HUES48 (cell line): ENCODE measurements around the gene HTRA1.

Experiments
- H3K27ac ChIP-seq: one replicate; pipeline ENCODE4 v1.7.0; 2013; ENCODE audit warnings: low read depth, low read length, inconsistent platforms
- H3K27me3 ChIP-seq: 2 replicates; pipeline ENCODE4 v1.6.1; 2013; ENCODE audit warnings: mild to moderate bottlenecking, low read length; ENCODE audit not compliant: control insufficient read depth, insufficient read depth
- H3K36me3 ChIP-seq: 2 replicates; pipeline ENCODE4 v1.6.1; 2013; ENCODE audit warnings: low read length; ENCODE audit not compliant: control insufficient read depth, insufficient read depth
- H3K4me1 ChIP-seq: 2 replicates; pipeline ENCODE4 v1.6.1; 2013; ENCODE audit warnings: mild to moderate bottlenecking, low read length; ENCODE audit not compliant: control insufficient read depth, insufficient read depth
- H3K4me3 ChIP-seq: 2 replicates; pipeline ENCODE4 v1.5.1; 2013; ENCODE audit warnings: mild to moderate bottlenecking, low read depth, low read length
- H3K9ac ChIP-seq: 2 replicates; pipeline ENCODE4 v1.6.1; 2013; ENCODE audit warnings: mild to moderate bottlenecking, low read depth, low read length, moderate library complexity
- H3K9me3 ChIP-seq: 2 replicates; pipeline ENCODE4 v1.6.1; 2013; ENCODE audit warnings: low read length; ENCODE audit not compliant: control insufficient read depth, insufficient read depth

Gene HTRA1

GRCh38 chr10:122465401-122466040 is 4.2 kb downstream of the HTRA1 start:
- no peak overlapping the region for H3K9ac ChIP-seq
- H3K9me3 ChIP-seq = no peaks in the 10 kb centered on the region
- no peaks in the 10 kb centered on the region for H3K36me3 ChIP-seq
- H3K27me3 ChIP-seq = peaks cover 51% of the 10 kb centered on the region
- H3K4me3 ChIP-seq = no peak overlapping the region
- H3K27ac ChIP-seq = no peak overlapping the region
- peaks cover 6% of the 10 kb centered on the region; the same call in 1 of the 2 replicates for H3K4me1 ChIP-seq

- Histone ChIP-seq H3K4me3 (no peak overlapping the region), H3K27ac (no peak overlapping the region), H3K9ac (no peak overlapping the region), H3K4me1 (peaks cover 6% of the 10 kb centered on the region; the same call in 1 of the 2 replicates), H3K27me3 (peaks cover 39% of the 10 kb centered on the region), H3K36me3 (no peaks in the 10 kb centered on the region), H3K9me3 (no peaks in the 10 kb centered on the region)
These were observed 5.6 kb downstream of the HTRA1 start for GRCh38 chr10:122466951-122467381.

DNA sequence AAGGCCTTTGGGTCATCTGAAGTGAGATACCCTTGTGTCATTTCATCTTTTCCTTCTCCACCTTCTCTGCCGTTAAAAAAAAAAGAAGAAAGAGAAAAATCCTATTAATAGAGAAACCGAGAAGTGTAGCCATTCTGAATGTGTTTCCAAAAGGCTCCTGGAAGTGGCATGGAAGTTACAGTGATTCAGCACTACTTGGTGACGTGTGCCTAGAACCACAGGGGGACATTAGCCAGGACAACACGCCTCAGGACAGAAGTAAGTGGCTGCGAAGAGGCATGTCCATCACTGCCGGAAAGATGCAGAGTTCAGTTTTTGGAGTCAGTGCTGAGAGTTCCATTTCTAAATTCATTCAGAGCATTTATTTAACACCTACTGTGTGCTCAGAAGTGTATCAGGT is 6.3 kb downstream of the HTRA1 start:
- H3K27me3 ChIP-seq = peaks cover 31% of the 10 kb centered on the region
- no peak overlapping the region for H3K9ac ChIP-seq
- H3K9me3 ChIP-seq = no peaks in the 10 kb centered on the region
- no peak overlapping the region for H3K27ac ChIP-seq
- no peak overlapping the region for H3K4me3 ChIP-seq
- H3K36me3 ChIP-seq = no peaks in the 10 kb centered on the region
- H3K4me1 ChIP-seq = peaks cover 6% of the 10 kb centered on the region; the same call in 1 of the 2 replicates

GRCh38 chr10:122468307-122468925 is 7.1 kb downstream of the HTRA1 start:
- peaks cover 24% of the 10 kb centered on the region for H3K27me3 ChIP-seq
- H3K4me3 ChIP-seq = no peak overlapping the region
- no peaks in the 10 kb centered on the region for H3K4me1 ChIP-seq
- no peaks in the 10 kb centered on the region for H3K9me3 ChIP-seq
- no peak overlapping the region for H3K9ac ChIP-seq
- no peaks in the 10 kb centered on the region for H3K36me3 ChIP-seq
- H3K27ac ChIP-seq = no peak overlapping the region

GRCh38 chr10:122468926-122469781 is 7.8 kb downstream of the HTRA1 start:
- H3K27ac ChIP-seq = no peak overlapping the region
- peaks cover 17% of the 10 kb centered on the region for H3K27me3 ChIP-seq
- H3K4me3 ChIP-seq = no peak overlapping the region
- H3K36me3 ChIP-seq = no peaks in the 10 kb centered on the region
- H3K9ac ChIP-seq = no peak overlapping the region
- no peaks in the 10 kb centered on the region for H3K9me3 ChIP-seq
- peaks cover 4% of the 10 kb centered on the region for H3K4me1 ChIP-seq

DNA sequence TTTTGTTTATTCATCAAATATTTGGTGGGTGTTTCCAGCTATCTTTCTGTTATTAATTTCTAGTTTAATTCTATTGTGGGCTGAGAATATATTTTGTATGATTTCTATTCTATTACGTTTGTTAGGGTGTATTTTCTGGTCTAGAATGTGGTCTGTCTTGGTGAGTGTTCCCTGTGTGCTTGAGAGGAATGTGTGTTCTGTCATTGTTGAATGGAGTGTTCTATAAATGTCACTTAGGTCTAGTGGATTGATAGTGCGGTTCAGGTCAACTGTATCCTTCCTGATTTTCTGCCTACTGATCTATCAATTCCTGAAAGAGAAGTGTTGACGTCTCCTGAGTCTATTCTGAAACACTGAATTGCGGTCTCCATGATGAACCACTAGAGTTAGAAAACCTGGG is 8.5 kb downstream of the HTRA1 start:
- no peaks in the 10 kb centered on the region for H3K9me3 ChIP-seq
- no peak overlapping the region for H3K27ac ChIP-seq
- H3K27me3 ChIP-seq = peaks cover 10% of the 10 kb centered on the region
- no peak overlapping the region for H3K4me3 ChIP-seq
- H3K4me1 ChIP-seq = peaks cover 10% of the 10 kb centered on the region
- no peak overlapping the region for H3K9ac ChIP-seq
- H3K36me3 ChIP-seq = no peaks in the 10 kb centered on the region

DNA sequence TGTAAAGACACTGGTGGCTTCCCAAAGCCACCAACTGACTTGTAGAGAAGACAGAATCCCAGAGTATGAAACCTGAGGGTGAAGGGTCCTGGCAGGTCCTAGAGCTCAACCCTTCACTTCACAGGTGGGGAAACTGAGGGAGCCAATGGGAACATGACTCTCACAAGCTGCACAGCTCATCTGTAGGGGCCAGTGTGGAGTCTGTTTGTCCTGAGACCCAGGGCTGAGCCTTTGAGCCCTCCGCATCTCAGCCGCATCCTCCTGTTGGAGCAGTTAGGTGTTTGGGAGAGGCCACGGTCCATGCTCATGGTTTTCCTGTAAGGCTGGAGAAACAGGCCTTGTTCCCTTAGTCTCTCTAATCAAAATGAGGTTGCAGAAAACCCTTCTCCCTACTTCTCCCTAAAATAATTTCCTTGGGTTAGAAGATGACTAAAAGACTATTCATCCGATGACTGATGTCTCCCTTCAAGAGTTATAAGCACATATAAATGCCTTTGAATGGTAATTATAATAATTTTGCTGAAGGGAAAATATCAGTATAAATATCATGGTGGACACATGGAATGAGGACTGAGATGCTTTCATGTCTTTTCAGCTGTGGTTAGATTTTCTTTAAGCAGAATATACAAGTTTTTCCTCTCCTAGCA is 10.3 kb downstream of the HTRA1 start:
- no peak overlapping the region for H3K9ac ChIP-seq
- no peak overlapping the region for H3K27ac ChIP-seq
- peaks cover 29% of the 10 kb centered on the region for H3K4me1 ChIP-seq
- no peak overlapping the region for H3K4me3 ChIP-seq
- no peaks in the 10 kb centered on the region for H3K9me3 ChIP-seq
- H3K36me3 ChIP-seq = no peaks in the 10 kb centered on the region
- no peaks in the 10 kb centered on the region for H3K27me3 ChIP-seq

GRCh38 chr10:122473116-122473515 is 11.8 kb downstream of the HTRA1 start:
- Histone ChIP-seq H3K36me3 (no peaks in the 10 kb centered on the region), H3K27me3 (no peaks in the 10 kb centered on the region), H3K27ac (no peak overlapping the region), H3K9me3 (no peaks in the 10 kb centered on the region), H3K4me1 (peaks cover 37% of the 10 kb centered on the region), H3K4me3 (no peak overlapping the region), H3K9ac (no peak overlapping the region)

DNA sequence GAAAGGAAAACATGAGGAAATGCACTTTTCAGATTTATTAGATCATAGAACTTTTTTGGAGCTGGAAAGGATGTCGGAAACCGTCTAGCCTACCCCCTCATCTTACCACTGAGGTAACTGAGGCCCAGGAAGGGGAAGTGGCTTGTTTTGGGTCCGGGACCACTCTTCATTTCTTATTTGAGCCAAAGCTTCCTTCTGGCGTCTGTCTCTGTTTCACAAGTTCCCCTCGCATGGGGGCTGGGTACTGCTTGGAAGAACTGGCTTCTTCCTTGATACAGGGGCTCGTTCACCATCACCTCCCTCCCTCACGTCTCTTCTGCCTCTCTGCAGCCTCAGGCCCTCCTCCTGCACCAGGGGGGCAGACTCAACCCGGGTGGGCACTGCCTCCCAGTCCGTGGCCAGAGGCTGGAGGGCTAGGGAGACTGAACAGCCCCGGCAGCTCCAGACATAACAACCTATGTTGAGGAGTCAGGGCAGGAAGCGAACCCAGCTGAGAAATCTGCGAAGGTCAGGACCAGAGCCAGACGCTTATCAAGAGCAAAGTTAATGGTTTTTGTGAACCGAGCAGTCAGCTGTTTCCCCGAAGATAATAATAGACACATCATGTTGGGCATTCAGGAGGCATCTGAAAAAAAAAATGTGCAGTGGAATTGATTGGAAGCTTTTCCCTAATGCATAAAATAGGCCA is 12.9 kb downstream of the HTRA1 start:
- Histone ChIP-seq H3K4me3 (no peak overlapping the region), H3K4me1 (peaks cover 44% of the 10 kb centered on the region), H3K36me3 (no peaks in the 10 kb centered on the region), H3K9ac (no peak overlapping the region), H3K27me3 (no peaks in the 10 kb centered on the region), H3K27ac (no peak overlapping the region), H3K9me3 (no peaks in the 10 kb centered on the region)

- Histone ChIP-seq H3K9me3 (no peaks in the 10 kb centered on the region), H3K9ac (no peak overlapping the region), H3K27ac (no peak overlapping the region), H3K27me3 (no peaks in the 10 kb centered on the region), H3K4me1 (peaks cover 46% of the 10 kb centered on the region), H3K4me3 (no peak overlapping the region), H3K36me3 (no peaks in the 10 kb centered on the region)
These were observed 13.7 kb downstream of the HTRA1 start for GRCh38 chr10:122475100-122475499.
